ENCODE measurements around the gene ENHO.
"Not testable (repeated sequence)": the region's sequence is repeated elsewhere in the genome, so short reads cannot be mapped to it uniquely, and the experiment has no call there.

Gene ENHO

GRCh38 chr9:34505370-34506120, 17.2 kb downstream of the ENHO start:
- no peak for DNase-seq

DNA sequence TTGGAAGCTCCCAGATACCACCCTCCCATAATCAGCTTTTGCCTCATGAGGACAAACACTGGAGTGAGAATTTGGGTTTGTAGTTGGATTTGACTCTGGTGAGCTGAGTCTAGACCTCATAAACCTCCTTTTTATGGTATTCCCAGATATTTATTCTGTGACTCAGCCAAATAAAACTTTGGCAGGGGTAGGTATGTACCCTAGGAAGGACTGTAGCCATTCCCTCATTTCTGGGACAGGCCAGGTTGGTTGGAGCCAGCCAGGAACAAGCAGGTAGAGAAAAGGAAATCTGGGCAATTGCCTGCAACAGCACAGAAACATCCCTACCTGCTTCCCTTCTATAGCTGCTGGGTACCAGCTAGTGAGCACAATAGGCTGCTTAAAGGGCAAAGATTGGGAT, 19.4 kb downstream of the ENHO start:
- no peak for DNase-seq

GRCh38 chr9:34502891-34503290, 19.9 kb downstream of the ENHO start:
- DNase-seq: no peak

DNA sequence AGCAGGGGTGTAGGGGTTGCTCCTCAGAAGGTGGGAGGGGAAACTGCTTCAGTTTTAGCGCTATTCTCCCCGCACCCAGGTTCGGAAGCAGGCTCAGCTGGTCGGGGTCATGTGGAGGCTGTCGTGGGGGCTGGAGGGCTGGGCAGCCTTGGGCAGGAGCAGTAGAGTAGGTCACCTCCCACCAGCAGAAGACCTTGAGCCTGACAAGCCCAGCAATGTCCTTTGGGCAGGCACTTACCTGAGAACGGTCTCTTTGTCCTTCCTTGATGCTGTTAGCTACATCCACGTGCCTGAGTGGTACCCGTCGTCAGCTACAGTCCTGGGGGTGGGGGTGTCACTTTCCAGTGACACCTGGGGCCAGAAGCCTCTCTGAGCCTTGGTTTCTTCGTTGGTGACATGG, 20.3 kb downstream of the ENHO start:
- DNase-seq: no peak

DNA sequence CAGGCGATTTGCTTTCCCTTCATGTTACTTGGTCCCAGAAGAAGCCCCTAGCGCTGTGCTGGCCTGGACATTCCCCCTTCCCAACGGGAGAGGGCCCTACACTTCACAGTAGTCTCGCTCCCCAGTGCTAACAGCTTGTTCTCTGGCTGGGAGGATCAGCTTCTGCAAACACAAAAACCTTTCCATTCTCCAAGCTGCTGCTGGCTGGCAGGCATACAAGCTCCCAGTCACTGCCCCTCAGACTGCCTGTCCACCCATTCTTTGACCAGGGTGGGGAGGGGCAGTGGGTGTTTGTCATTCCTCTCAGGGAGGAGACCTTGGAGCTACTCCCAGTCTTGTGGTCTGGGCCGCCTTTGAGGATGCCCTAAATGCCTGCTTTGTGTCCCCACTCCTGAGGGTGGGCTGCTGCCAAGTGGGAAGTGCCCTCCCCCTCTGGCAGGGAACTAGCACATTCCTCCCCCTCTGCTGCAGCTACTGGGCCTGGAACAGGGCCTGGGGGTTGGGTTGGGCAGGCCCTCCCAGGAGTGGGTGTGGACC, 20.8 kb downstream of the ENHO start:
- no peak for DNase-seq

DNA sequence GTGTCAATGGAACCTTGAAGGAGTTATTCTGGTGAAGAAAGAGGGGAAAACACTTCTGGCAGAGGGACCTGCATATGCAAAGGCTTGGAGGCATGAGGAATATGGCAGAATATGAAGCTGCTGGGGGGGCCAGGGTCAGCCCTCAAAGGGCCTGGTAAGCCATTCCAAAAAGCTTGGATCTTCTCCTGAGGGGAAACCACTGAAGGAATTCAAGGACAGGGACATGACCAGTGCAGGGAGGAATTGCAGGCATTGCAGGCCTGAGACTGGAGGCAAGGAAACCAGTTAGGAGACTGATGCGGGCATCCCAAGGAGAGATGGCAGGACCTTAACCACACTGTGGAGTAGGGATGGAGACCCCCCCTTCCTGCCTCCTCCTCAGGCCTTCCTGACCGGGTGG, 21.4 kb downstream of the ENHO start:
- DNase-seq: no peak

DNA sequence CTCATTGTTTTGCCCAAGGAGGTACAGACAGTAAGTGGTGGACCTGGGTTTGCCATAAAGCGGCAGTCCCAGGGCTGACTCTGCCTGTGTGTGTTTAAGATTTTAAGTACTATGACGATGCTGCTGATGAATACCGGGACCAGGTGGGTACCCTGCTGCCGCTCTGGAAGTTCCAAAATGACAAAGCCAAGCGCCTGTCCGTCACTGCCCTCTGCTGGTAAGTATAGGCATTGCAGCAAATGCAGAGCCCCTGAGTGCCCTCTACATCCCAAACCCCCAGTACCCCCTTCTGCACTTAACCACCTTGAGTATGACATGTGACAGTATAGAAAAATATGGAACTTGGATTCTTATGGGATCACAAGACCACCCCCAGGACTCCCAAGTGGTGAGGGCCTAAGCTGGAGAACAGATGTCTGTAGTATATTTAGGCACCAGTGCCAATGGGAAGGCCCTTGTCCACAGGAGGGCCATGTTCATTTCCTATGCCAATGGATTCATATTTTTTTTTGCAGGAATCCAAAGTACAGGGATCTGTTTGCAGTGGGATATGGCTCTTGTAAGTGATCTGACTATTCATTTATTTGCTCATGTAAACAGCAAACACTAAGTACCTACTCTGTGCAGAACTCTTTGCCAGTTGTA, 22.0 kb downstream of the ENHO start:
- peak in 1 of 2 experiments; percentile 27 for DNase-seq

DNA sequence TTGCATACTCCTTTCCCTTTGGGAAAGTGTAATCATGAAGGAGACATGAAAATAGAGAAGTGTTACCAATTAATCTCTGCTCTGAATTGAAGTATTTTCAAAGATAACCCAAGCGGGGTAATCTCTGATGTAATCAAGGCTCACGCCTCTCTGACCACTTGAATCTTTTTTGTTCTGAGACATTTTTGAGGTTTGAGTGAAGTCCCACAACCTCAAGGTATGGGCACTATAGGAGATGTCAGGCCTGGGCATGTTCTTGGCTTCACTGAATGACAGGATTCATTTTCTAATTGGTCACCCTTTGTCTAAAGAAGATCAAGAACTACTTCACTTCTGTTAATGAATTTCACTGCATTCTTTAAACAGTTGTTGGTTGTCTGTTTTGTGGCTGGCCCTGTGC, 23.7 kb downstream of the ENHO start:
- no peak for DNase-seq

DNA sequence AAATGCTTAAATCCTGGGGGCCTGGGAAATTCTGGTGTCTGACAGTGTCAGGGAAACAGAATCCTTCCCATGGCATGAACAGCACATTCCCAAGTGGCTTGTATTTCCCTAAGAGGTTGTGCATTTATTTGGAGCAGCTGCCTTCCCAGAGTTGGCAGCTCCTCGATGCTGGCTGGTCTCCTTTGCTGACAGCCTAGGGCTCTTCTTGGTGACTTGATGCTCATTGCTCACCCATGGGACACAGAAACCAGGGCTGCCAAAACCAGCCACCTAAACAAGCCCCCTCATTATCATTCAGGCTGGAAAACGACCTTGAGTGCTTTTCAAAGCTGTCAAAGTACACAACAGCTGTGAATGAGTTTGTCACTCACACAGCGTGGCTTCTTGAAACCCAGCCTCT, 24.2 kb downstream of the ENHO start:
- DNase-seq: no peak

DNA sequence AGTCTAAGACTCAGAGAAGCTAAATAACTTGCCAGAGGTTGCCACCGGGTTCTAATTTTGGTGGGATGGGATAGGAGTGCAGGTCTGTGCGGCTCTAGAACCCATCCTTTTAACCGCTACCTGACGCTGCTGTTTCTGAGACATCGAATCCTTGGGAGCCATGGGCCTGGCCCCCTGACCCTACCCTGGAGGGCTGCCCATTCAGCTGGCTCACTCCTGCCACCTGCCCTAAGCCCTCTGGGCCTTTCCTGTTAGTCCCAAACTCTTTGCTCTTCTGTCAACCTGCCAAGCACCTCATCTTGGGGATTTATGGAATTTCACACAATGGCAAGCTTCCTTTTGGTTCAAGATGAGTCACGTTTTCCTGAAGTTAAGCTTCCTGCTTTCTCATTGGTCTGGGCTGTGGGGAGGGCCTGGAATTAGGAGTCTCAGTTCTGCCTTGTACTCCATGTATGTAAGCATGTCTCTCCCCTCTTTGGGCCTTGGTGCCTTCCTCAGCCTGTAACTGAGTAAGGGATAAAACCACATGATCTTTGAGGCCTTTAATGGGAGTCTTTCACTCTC, 26.6 kb downstream of the ENHO start:
- DNase-seq: no peak

DNA sequence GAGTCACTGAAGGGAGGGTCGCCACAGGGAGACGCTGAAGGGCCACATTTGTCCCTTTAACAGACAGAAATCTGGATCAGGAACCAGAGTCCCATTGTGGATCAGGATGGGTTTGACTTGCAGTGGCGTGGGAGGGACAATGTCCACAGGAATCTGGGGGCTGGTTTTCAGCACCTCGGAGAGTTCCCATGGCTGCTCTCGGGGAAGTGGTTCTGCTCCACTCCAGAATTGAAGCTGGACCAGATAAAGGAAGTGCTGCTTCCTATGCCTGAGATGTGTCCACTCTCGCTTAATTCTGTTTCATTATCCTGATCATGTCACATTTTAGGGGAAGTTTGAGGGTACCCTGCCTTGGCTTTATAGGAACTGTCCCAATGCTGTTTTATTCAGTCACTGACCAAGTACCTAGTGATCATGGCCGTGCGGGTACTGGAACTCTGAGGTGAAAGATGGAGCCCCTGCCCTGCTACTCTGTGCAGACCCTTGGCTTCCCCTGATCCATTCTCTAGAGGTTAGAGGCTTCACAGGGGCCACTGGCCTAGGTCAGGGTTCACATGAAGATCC, 28.7 kb downstream of the ENHO start:
- peak in 1 of 2 experiments; percentile 6 for DNase-seq

DNA sequence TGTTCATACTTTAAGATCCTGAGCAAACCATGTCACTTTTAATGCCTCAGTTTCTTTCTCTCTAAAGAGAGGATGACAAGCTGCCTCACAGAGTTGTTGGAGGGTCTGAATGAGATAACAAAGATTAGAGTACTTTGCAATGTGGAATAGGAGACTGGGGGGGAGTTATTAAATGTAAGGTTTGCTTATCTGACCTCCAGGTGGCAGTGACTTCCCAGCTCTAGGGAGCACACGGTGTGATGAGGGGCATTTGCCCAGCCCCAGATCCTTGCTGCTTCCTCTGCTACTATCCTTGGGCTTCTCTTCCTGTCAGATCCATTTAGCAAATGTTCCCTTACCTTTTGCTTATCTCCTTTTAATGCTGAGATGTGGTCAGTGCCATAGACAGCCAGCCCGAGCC, 30.7 kb downstream of the ENHO start:
- DNase-seq: no peak

DNA sequence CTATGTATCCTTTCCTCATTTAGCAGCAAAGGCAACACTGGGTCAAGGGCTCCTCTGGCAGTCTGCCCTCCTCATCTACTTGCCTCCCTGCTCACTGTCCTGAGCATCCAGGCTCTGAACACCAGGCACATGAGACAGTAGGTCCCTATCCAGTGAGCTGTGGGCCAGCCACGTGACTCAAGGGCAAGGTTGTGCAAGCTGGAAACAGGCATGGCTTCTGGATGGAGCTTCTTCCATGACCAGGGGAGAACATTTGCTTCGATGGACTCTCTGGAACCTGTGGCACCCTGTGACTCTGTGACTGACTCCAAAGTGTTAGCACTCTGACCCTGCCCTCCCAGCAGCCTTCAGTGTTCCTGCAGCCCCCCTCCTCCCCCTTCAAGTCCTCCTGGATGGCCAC, 31.2 kb downstream of the ENHO start:
- no peak for DNase-seq

DNA sequence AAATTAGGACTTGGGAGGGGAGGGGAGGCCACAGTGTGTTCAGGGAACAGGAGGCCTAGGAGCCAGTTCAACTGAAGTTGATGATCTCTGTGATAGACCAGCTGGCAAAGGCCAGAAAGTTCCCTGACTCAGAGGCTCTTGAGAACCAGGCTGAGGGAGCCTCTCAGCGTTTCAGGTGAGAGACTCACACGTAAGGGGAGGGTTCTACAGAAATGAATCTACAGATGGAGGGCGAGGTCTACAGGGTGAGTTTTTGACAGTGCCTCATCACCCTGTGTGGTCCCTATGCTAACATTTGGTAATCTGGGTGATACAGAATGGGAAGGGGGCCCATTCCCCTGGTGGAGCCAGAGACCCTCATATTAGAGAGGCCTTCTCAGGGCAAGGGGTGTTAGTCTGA, 32.0 kb downstream of the ENHO start:
- DNase-seq: no peak

DNA sequence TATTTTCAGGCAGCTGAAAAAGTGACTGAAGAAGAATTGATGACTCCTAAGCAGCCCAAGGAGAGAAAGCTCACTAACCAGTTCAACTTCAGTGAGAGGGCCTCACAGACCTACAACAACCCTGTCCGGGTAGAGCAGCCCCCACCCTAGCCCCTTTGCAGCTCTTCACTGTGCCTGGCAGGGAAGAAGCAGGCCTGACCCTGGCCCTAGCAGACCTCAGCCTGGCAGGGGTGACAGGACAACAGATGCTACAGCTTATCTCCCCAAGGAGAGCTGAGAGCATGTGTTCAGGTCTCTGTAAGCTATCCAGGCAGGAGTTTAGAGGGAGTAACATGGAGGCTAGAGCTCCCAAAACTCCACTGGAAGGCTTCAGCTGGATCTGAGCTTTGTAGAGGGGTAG, 32.4 kb downstream of the ENHO start:
- DNase-seq: no peak

GRCh38 chr9:34486572-34486971, 36.2 kb downstream of the ENHO start:
- no peak for DNase-seq

DNA sequence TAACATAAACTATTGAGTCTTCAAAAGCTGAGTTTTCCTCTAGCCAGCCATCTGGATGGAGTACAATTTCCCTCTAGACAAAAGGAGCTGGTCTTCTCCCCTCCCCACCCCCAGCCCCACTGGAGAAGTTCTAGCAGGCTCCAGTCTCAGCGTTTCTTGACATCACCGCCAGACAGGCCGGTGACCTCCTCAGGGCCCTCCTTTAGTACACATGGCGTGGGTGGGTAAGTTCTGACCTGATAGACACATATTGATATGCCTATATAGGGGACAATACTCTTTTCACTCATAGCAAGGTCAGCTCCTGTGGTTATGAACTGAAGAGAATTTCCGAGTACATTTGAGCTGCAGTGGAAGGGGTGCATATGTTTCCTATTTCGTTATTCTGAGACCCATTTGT, 37.0 kb downstream of the ENHO start:
- DNase-seq: no peak

DNA sequence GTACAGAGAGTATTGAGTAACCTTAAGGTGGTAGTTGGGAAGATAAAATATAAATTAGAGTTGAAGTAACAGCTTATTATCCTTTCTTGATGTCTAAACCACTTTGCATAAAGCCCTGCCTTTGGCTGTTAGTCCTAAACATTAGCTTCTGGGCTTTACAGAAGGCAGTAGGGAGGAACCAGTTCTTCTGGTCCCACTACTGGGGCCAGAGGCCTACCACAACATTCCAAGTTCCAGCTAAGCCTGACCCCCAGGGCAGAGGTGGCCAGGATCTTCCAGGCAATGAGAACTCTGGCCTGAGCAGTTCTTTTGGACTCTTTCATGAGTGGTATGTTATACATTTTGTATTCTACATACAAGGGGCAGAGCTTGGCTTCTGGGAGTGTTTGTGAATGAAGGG, 38.1 kb downstream of the ENHO start:
- no peak for DNase-seq

GRCh38 chr9:34482746-34483145, 40.0 kb downstream of the ENHO start:
- not testable (repeated sequence) for DNase-seq

DNA sequence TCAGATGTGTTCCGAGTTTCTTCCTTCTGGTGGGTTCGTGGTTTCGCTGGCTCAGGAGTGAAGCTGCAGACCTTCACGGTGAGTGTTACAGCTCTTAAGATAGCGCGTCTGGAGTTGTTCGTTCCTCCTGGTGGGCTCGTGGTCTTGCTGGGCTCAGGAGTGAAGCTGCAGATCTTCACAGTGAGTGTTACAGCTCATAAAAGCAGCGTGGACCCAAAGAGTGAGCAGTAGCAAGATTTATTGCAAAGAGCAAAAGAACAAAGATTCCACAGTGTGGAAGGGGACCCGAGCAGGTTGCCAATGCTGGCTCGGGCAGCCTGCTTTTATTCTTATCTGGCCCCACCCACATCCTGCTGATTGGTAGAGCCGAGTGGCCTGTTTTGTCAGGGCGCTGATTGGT, 41.2 kb downstream of the ENHO start:
- not testable (repeated sequence) for DNase-seq

- DNase-seq: no peak
Measured at GRCh38 chr9:34479431-34479866, 43.3 kb downstream of the ENHO start.

- no peak for DNase-seq
Measured at GRCh38 chr9:34477541-34477940, 45.2 kb downstream of the ENHO start.

DNA sequence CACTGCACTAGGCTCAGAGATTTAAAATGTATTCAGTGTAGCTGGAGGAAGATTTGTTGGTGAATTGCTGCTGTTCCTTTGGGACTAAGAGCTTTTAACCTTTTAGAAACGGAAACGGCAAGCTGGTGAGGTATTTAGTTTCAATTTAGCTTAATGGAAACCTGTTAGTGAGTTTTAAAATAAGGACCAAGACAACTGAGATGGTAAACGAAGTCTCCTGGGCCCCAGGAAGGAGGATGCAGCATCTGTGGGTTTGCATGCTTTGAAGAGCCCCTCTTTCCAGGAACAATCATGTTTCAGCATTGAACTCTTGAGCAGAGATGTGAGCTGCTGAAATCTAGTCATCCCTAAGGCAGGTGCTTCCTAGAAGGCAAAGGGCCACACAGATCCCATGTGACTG, 47.7 kb downstream of the ENHO start:
- no peak for DNase-seq

All from AML-193 (cell line).